Endodermal cell (in vitro differentiated cells): ENCODE measurements around the gene ISG20. TPM values are rescaled to one million over a fixed set of nuclear protein-coding genes. Genes with fewer than 3 reads are reported as not detected.

ENCODE experiments used
- DNase-seq: peaks from one replicate; pipeline ENCODE4 v3.0.0-alpha.2; 2017
- H3K27ac ChIP-seq: 2 replicates; pipeline ENCODE4 v1.5.1; 2013; ENCODE audit warnings: mild to moderate bottlenecking, low read depth, low read length, moderate library complexity
- H3K27me3 ChIP-seq: 2 replicates; pipeline ENCODE4 v1.6.1; 2013; ENCODE audit warnings: mild to moderate bottlenecking, low read length, moderate library complexity; ENCODE audit not compliant: insufficient read depth, control insufficient read depth, poor library complexity, severe bottlenecking
- H3K36me3 ChIP-seq: 2 replicates; pipeline ENCODE4 v1.7.0; 2013; ENCODE audit warnings: mild to moderate bottlenecking, low read length, moderate library complexity; ENCODE audit not compliant: control insufficient read depth, insufficient read depth
- H3K4me1 ChIP-seq: one replicate; pipeline ENCODE4 v1.7.0; 2013; ENCODE audit warnings: low read length; ENCODE audit not compliant: control insufficient read depth, insufficient read depth
- H3K4me3 ChIP-seq: 2 replicates; pipeline ENCODE4 v1.5.1; 2013; ENCODE audit warnings: mild to moderate bottlenecking, low read length, moderate library complexity
- H3K9ac ChIP-seq: 2 replicates; pipeline ENCODE4 v1.6.1; 2013; ENCODE audit warnings: mild to moderate bottlenecking, low read length, moderate library complexity; ENCODE audit not compliant: poor library complexity, severe bottlenecking; ENCODE audit errors: extremely low read depth
- H3K9me3 ChIP-seq: 2 replicates; pipeline ENCODE4 v1.6.1; 2013; ENCODE audit warnings: mild to moderate bottlenecking, low read length, moderate library complexity; ENCODE audit not compliant: control insufficient read depth
- H3K27ac Mint-ChIP-seq: 2 replicates; pipeline ENCODE4 v1.8.0; 2020; ENCODE audit warnings: mixed read lengths
- H3K27me3 Mint-ChIP-seq: 2 replicates; pipeline ENCODE4 v1.8.0; 2021; ENCODE audit warnings: mild to moderate bottlenecking, mixed read lengths; ENCODE audit not compliant: insufficient read depth
- H3K36me3 Mint-ChIP-seq: 2 replicates; pipeline ENCODE4 v1.8.0; 2020; ENCODE audit warnings: low read depth, mixed read lengths
- H3K4me1 Mint-ChIP-seq: 2 replicates; pipeline ENCODE4 v1.8.0; 2020; ENCODE audit warnings: mixed read lengths
- H3K4me3 Mint-ChIP-seq: 2 replicates; pipeline ENCODE4 v1.8.0; 2020; ENCODE audit warnings: mild to moderate bottlenecking, moderate library complexity, mixed read lengths
- H3K9me3 Mint-ChIP-seq: 2 replicates; pipeline ENCODE4 v1.8.0; 2020; ENCODE audit warnings: mild to moderate bottlenecking, mixed read lengths
- WGBS, 2 experiments: methylation state at CpG; one replicate each; pipeline versions ENCODE4 v1.1.5 to v1.1.7; 2013; ENCODE audit warnings: missing lambda C conversion rate in 2 of 2, mixed read lengths in 1 of 2; ENCODE audit not compliant: insufficient coverage in 1 of 2, insufficient read length in 1 of 2; 5-methylcytosine and 5-hydroxymethylcytosine counted together
- total RNA-seq, 2 donors: library from RNA; stranded (reverse); fragmentation: NEBNext Ultra II Directional in 1 of 2; extraction: Animal tissue kit (Norgen Biotek cat#: 25700) in 1 of 2; gene quantifications; 2 replicates in 1 of 2; 3 replicates in 1 of 2; pipeline ENCODE4 v1.2.1, GENCODE V29; 2021
- TF ChIP-seq, protein P1 (sequence below): fragments of 200-600 bp; sonication (generic); conservative IDR thresholded peaks from 2 replicates; pipeline ENCODE4 v1.5.0; 2021; ENCODE audit warnings: antibody characterized with exemption, mild to moderate bottlenecking

Gene ISG20
- total RNA-seq, 2 donors from 2014 or later: 9.3 to 11.4 TPM

DNA sequence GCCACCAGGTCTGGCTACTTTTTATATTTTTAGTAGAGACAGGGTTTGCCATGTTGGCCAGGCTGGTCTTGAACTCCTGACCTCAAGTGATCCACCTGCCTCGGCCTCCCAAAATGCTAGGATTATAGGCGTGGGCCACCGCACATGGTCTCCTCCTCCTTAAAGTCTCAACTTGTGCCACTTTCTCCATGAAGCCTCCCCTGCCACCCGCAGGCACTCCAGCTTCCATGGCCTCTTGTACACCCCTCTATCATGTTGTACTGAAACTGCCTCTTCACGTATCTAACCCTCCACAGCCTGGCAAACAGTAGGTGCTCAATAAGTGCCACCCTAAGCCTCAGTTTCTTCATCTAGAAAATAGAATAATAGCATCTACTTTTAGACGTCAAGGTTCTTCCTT is 39.9 kb downstream of the ISG20 start:
- no peaks in the 10 kb centered on the region for H3K9me3 ChIP-seq
- no peak overlapping the region for H3K4me3 ChIP-seq
- Mint-ChIP-seq H3K27ac (no peak overlapping the region), H3K27me3 (peaks cover 19% of the 10 kb centered on the region), H3K4me3 (no peak overlapping the region), H3K9me3 (no peaks in the 10 kb centered on the region), H3K4me1 (no peaks in the 10 kb centered on the region), H3K36me3 (no peaks in the 10 kb centered on the region)
- no peak for DNase-seq
- no peak overlapping the region for H3K27ac ChIP-seq
- 93% methylated on average over 3 to 6 of the region's 6 CpGs for WGBS, 2 experiments
- H3K36me3 ChIP-seq: no peaks in the 10 kb centered on the region
- H3K4me1 ChIP-seq: no peaks in the 10 kb centered on the region
- peaks cover 5% of the 10 kb centered on the region for H3K27me3 ChIP-seq
- H3K9ac ChIP-seq: no peak overlapping the region
- TF ChIP-seq, protein P1, sequence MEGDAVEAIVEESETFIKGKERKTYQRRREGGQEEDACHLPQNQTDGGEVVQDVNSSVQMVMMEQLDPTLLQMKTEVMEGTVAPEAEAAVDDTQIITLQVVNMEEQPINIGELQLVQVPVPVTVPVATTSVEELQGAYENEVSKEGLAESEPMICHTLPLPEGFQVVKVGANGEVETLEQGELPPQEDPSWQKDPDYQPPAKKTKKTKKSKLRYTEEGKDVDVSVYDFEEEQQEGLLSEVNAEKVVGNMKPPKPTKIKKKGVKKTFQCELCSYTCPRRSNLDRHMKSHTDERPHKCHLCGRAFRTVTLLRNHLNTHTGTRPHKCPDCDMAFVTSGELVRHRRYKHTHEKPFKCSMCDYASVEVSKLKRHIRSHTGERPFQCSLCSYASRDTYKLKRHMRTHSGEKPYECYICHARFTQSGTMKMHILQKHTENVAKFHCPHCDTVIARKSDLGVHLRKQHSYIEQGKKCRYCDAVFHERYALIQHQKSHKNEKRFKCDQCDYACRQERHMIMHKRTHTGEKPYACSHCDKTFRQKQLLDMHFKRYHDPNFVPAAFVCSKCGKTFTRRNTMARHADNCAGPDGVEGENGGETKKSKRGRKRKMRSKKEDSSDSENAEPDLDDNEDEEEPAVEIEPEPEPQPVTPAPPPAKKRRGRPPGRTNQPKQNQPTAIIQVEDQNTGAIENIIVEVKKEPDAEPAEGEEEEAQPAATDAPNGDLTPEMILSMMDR: no peak

- Histone ChIP-seq H3K9ac (no peak overlapping the region), H3K9me3 (no peaks in the 10 kb centered on the region), H3K27me3 (peaks cover 5% of the 10 kb centered on the region), H3K27ac (no peak overlapping the region), H3K4me3 (no peak overlapping the region), H3K4me1 (no peaks in the 10 kb centered on the region), H3K36me3 (no peaks in the 10 kb centered on the region)
- H3K36me3 Mint-ChIP-seq: no peaks in the 10 kb centered on the region
- H3K9me3 Mint-ChIP-seq: no peaks in the 10 kb centered on the region
- DNase-seq: no peak
- no peak overlapping the region for H3K27ac Mint-ChIP-seq
- WGBS, 2 experiments: 87 to 91% methylated on average over 6 to 13 of the region's 13 CpGs
- TF ChIP-seq, protein P1: no peak
- H3K4me3 Mint-ChIP-seq: no peak overlapping the region
- H3K27me3 Mint-ChIP-seq: peaks cover 16% of the 10 kb centered on the region
- H3K4me1 Mint-ChIP-seq: no peaks in the 10 kb centered on the region
These were observed 41.6 kb downstream of the ISG20 start for GRCh38 chr15:88680241-88681001.

DNA sequence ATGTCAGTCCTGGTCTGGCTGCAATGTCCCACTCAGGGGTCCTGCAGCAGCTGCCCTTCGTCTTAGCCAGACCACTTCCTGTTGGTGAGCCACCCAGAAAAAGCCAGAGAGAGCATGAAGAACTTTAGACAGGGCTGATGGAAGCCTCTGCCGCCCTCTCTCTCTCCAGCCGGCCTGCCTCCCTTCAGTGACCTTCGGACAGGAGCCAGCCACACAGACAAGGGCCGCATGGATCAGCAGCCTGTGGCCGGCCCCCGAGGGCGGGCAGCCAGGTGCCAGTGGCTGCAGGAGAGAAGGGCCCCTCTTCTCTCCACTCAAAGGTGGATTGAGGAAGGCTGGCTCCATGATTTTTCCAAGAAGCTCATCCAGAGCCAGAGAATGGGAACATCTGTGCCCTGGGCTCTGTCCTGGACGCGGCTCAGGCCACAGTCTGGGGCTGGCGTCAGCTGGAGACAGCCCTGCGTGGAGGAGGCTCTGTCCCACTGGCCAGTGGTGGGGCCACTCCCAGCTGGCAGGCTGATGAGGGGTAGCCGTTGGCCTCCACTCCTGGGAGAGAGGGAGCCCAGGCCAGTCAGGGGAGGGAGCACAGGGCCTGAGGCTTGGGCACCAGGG is 42.9 kb downstream of the ISG20 start:
- Histone ChIP-seq H3K36me3 (no peaks in the 10 kb centered on the region), H3K9me3 (no peaks in the 10 kb centered on the region), H3K9ac (no peak overlapping the region), H3K4me1 (no peaks in the 10 kb centered on the region), H3K4me3 (no peak overlapping the region), H3K27ac (no peak overlapping the region), H3K27me3 (peaks cover 5% of the 10 kb centered on the region)
- no peaks in the 10 kb centered on the region for H3K4me1 Mint-ChIP-seq
- TF ChIP-seq, protein P1: no peak
- peaks cover 18% of the 10 kb centered on the region for H3K27me3 Mint-ChIP-seq
- no peak overlapping the region for H3K27ac Mint-ChIP-seq
- H3K36me3 Mint-ChIP-seq: no peaks in the 10 kb centered on the region
- H3K4me3 Mint-ChIP-seq: no peak overlapping the region
- DNase-seq: no peak
- 90 to 92% methylated on average over 7 to 13 of the region's 13 CpGs for WGBS, 2 experiments
- no peaks in the 10 kb centered on the region for H3K9me3 Mint-ChIP-seq
